HepG2 (cell line): ENCODE data around the gene ASPHD1. TPM values are rescaled to one million over a fixed set of nuclear protein-coding genes. Genes with fewer than 3 reads are reported as not detected.
A peak's percentile ranks its signal among the peaks of the same experiment; 100 is the strongest.

Experiments
- ATAC-seq: fragments of 200-7000 bp; cut with Tn5 transposase; 3 replicates; pipeline ENCODE4 v1.9.1; 2020; ENCODE audit warnings: mild to moderate bottlenecking, moderate library complexity
- BruUV-seq: library from RNA; stranded (reverse); fragments of 400-500 nt; replicated peaks from 2 replicates; lab custom pipeline; 2021; lab: Mats Ljungman, UMichigan
- CTCF ChIA-PET: fragments of 300-600 bp; formaldehyde crosslinking; extraction: SDS; loops from one replicate; lab custom pipeline; 2021; ENCODE audit warnings: low total read pairs, inconsistent platforms, low intra/inter-chr PET ratio; lab: Yijun Ruan, JAX
- POLR2A ChIA-PET: fragments of 350-600 bp; sonication (Branson Sonifier 250); formaldehyde crosslinking; loops from one replicate; lab custom pipeline; 2020; ENCODE audit warnings: antibody characterized with exemption, inconsistent platforms; lab: Yijun Ruan, JAX
- DNase-seq: peaks from one replicate; pipeline ENCODE4 v3.0.0-alpha.2; 2015; ENCODE audit warnings: low spot score
- FAIRE-seq: peaks from 3 replicates; lab custom pipeline; 2011; peaks lifted over from hg19 to GRCh38; lab: Jason Lieb, UNC
- H2AFZ ChIP-seq: one replicate; pipeline ENCODE4 v1.6.1; 2011; ENCODE audit warnings: low read length, inconsistent platforms
- H3K27ac ChIP-seq: fragments of 300-600 bp; 3 replicates; pipeline ENCODE4 v1.8.0; 2011; ENCODE audit warnings: mixed run types, mild to moderate bottlenecking, mixed read lengths, low read length, inconsistent platforms; ENCODE audit not compliant: insufficient read depth; ENCODE audit errors: extremely low read length
- H3K27me3 ChIP-seq, 2 experiments: fragments of 200-600 bp in 1 of 2; 2 replicates in 1 of 2; 3 replicates in 1 of 2; pipeline versions ENCODE4 v1.6.0 to v1.8.0; 2011; ENCODE audit warnings: low read length in 2 of 2, mild to moderate bottlenecking in 2 of 2, moderate library complexity in 2 of 2, inconsistent platforms in 1 of 2; ENCODE audit not compliant: insufficient read depth in 2 of 2, control insufficient read depth in 1 of 2
- H3K36me3 ChIP-seq, 2 experiments: fragments of 200-600 bp in 1 of 2; replicated peaks in 1 of 2; 2 replicates in 1 of 2; 3 replicates in 1 of 2; pipeline versions ENCODE4 v1.5.1 to v1.8.0; 2011; ENCODE audit warnings: low read length in 2 of 2, inconsistent platforms in 1 of 2; ENCODE audit not compliant: insufficient read depth in 2 of 2, control insufficient read depth in 1 of 2
- H3K4me1 ChIP-seq: 2 replicates; pipeline ENCODE4 v1.5.1; 2012; ENCODE audit warnings: low read length, inconsistent platforms; ENCODE audit not compliant: insufficient read depth
- H3K4me2 ChIP-seq: 2 replicates; pipeline ENCODE4 v1.6.0; 2011; ENCODE audit warnings: low read depth, low read length, inconsistent platforms
- H3K4me3 ChIP-seq, 3 experiments: fragments of 200-600 bp in 1 of 3; sonication (generic), shearing (Covaris generic) in 1 of 3; replicated peaks in 1 of 3; 2 replicates each; pipeline ENCODE4 v1.5.1; 2011 to 2016; ENCODE audit warnings: low read length in 3 of 3, inconsistent platforms in 2 of 3, low read depth in 2 of 3, mild to moderate bottlenecking in 2 of 3, control low read depth in 1 of 3, mixed read lengths in 1 of 3; ENCODE audit not compliant: insufficient read depth in 1 of 3
- H3K79me2 ChIP-seq: one replicate; pipeline ENCODE4 v1.6.1; 2011; ENCODE audit warnings: low read length, inconsistent platforms; ENCODE audit not compliant: insufficient read depth
- H3K9ac ChIP-seq: 2 replicates; pipeline ENCODE4 v1.6.0; 2011; ENCODE audit warnings: mild to moderate bottlenecking, low read depth, low read length, inconsistent platforms; ENCODE audit not compliant: insufficient read depth
- H3K9me3 ChIP-seq: 2 replicates; pipeline ENCODE4 v1.5.1; 2012; ENCODE audit warnings: mild to moderate bottlenecking, low read length
- H4K20me1 ChIP-seq: 2 replicates; pipeline ENCODE4 v1.6.0; 2011; ENCODE audit warnings: inconsistent platforms, mild to moderate bottlenecking, low read length, moderate library complexity; ENCODE audit not compliant: insufficient read depth
- RAD21 ChIP-seq: fragments of 450-650 bp; formaldehyde crosslinking; IDR thresholded peaks from 2 replicates; pipeline ENCODE4 v1.5.0; 2020; ENCODE audit warnings: mild to moderate bottlenecking
- RXRA ChIP-seq: sonication (generic); formaldehyde crosslinking; IDR thresholded peaks from 2 replicates; pipeline ENCODE4 v1.5.1; 2020; ENCODE audit warnings: missing genetic modification reagents
- SMYD3 ChIP-seq: sonication (generic); formaldehyde crosslinking; IDR thresholded peaks from 2 replicates; pipeline ENCODE4 v1.8.1; 2023; ENCODE audit warnings: mild to moderate bottlenecking, missing genetic modification reagents
- STAG1 ChIP-seq: sonication (generic); formaldehyde crosslinking; IDR thresholded peaks from 2 replicates; pipeline ENCODE4 v1.4.0; 2020; ENCODE audit warnings: missing genetic modification reagents
- THAP7 ChIP-seq: sonication (generic); formaldehyde crosslinking; IDR thresholded peaks from 2 replicates; pipeline ENCODE4 v1.8.1; 2023; ENCODE audit warnings: mild to moderate bottlenecking, missing genetic modification reagents
- TRAFD1 ChIP-seq: sonication (generic); formaldehyde crosslinking; IDR thresholded peaks from 2 replicates; pipeline ENCODE4 v1.5.1; 2020; ENCODE audit warnings: missing genetic modification reagents, mild to moderate bottlenecking, borderline replicate concordance
- XRCC5 ChIP-seq: fragments of 200-400 bp; formaldehyde crosslinking; optimal IDR thresholded peaks from 2 replicates; pipeline ENCODE3; 2017; ENCODE audit warnings: mild to moderate bottlenecking, low read length
- ZNF281 ChIP-seq: sonication (generic); formaldehyde crosslinking; IDR thresholded peaks from 2 replicates; pipeline ENCODE4 v1.4.0; 2020; ENCODE audit warnings: missing genetic modification reagents, borderline replicate concordance
- ZNF687 ChIP-seq: sonication (generic); formaldehyde crosslinking; IDR thresholded peaks from 2 replicates; pipeline ENCODE4 v1.5.1; 2020; ENCODE audit warnings: mild to moderate bottlenecking, missing genetic modification reagents, moderate library complexity
- WGBS: methylation state at CpG from one replicate; pipeline ENCODE4 v1.1.6; 2017; ENCODE audit warnings: low lambda C conversion rate; 5-methylcytosine and 5-hydroxymethylcytosine counted together
- in situ Hi-C: cut with HindIII; loops from 2 replicates; pipeline ENCODE4 v1.10.0; 2017; ENCODE audit warnings: low pct_unique_long_range_greater_than_20kb; ENCODE audit not compliant: extremely low pct_ligation_motif_present
- intact Hi-C: fragments of 100-400 bp; cut with micrococcal nuclease; formaldehyde crosslinking; loops from one replicate; pipeline ENCODE4 v1.10.0; 2022; ENCODE audit not compliant: unreplicated experiment
- polyA plus RNA-seq, 8 experiments: library from polyadenylated mRNA; depleted of rRNA in 3 of 8; stranded (reverse) in 7 of 8; unstranded in 1 of 8; fragments of >200 nt; fragmentation: Illumina TruSeq in 4 of 8; extraction: Trizol in 4 of 8; gene quantifications; 2 replicates each; pipeline versions ENCODE4 v1.2.1 to v1.2.3, GENCODE V29; 2011 to 2016; ENCODE audit warnings: low read depth in 4 of 8, missing spikeins in 1 of 8, mixed read lengths in 1 of 8; ENCODE audit not compliant: insufficient read depth in 1 of 8
- total RNA-seq, 5 experiments: library from RNA; depleted of rRNA; stranded (reverse); fragments of >200 nt; fragmentation: Illumina TruSeq; extraction: Trizol; gene quantifications; 2 replicates each; pipeline ENCODE4 v1.2.3, GENCODE V29; 2016; ENCODE audit warnings: low read depth in 1 of 5

The ASPHD1 gene
- total and polyA plus RNA-seq, 2 of the 13 experiments (the other 11 are each of a cell fraction or from before 2014, with no cell fraction given) = 13.1 to 19.7 TPM

- TF ChIP-seq TRAFD1 (CRISPR knock-in tag) = no peak
- TF ChIP-seq THAP7 (CRISPR knock-in tag) = no peak
- TF ChIP-seq SMYD3 (CRISPR knock-in tag) = no peak
Measured at GRCh38 chr16:29950806-29951461, 50.6 kb downstream of the ASPHD1 start (continued).

GRCh38 chr16:29951625-29952365 lies 51.5 kb downstream of the ASPHD1 start:
- Histone ChIP-seq H3K4me1 (peaks cover 12% of the 10 kb centered on the region), H3K36me3 (no peaks in the 10 kb centered on the region), H3K27me3 (peaks cover 0 to 10% of the 10 kb centered on the region in 2 experiments; a peak in 1 of 5 replicates), H4K20me1 (no peaks in the 10 kb centered on the region), H3K27ac (no peak overlapping the region), H3K4me2 (no peak overlapping the region), H2AFZ (no peak overlapping the region), H3K4me3 (no peak overlapping the region), H3K9me3 (peaks cover 8% of the 10 kb centered on the region; the same call in 1 of the 2 replicates), H3K9ac (no peak overlapping the region), H3K79me2 (no peaks in the 10 kb centered on the region)
- no TSS peak for BruUV-seq
- ATAC-seq = peak; percentile 92
- ChIA-PET CTCF (no interaction called here), POLR2A (interaction anchor here (1.4 to 2.5 kb wide), 3 partner anchors 10 to 26 kb away, joined by 3 to 9 read pairs (median 4); partner anchors contain the start of genes KCTD13 and TMEM219)
- in situ Hi-C loops = no loop called here
- WGBS = 36% methylated on average over 8 of the region's 8 CpGs
- FAIRE-seq = no peak
- intact Hi-C loops = no loop called here
- no peak for DNase-seq
- 0 out of 2 replicates have a peak, but pooled peaks have one; percentile 14 for TF ChIP-seq ZNF687 (CRISPR knock-in tag)
- TF ChIP-seq ZNF281 (CRISPR knock-in tag) = peak; percentile 38; the same call in 1 of the 2 replicates
- TF ChIP-seq STAG1 (CRISPR knock-in tag) = peak; percentile 29; the same call in 1 of the 2 replicates
- TF ChIP-seq RXRA = 0 out of 2 replicates have a peak, but pooled peaks have one; percentile 16
- 0 out of 2 replicates have a peak, but pooled peaks have one; percentile 17 for TF ChIP-seq RAD21 (CRISPR knock-in tag)
- peak; percentile 30 for TF ChIP-seq XRCC5
